Suprapubic skin (tissue), 4 donors: ENCODE measurements around the gene ABI1.

Experiments used
- EP300 ChIP-seq: sonication (generic); formaldehyde crosslinking; IDR thresholded peaks from one replicate; pipeline ENCODE4 v1.6.1; 2017; ENCODE audit warnings: antibody characterized with exemption
- POLR2A ChIP-seq, 2 donors: fragments of 450-650 bp; IDR thresholded peaks; one replicate each; pipeline ENCODE4 v1.6.1; 2017; ENCODE audit warnings: antibody characterized with exemption in 2 of 2, mild to moderate bottlenecking in 2 of 2, moderate library complexity in 2 of 2
- POLR2AphosphoS5 ChIP-seq, 3 donors: sonication (generic); formaldehyde crosslinking; IDR thresholded peaks; one replicate each; pipeline ENCODE4 v1.6.1; 2017; ENCODE audit warnings: antibody characterized with exemption in 3 of 3
- TF ChIP-seq, protein P1 (sequence below), 2 donors: fragments of 200-600 bp in 1 of 2; fragments of 450-650 bp in 1 of 2; sonication (generic) in 1 of 2; IDR thresholded peaks; one replicate each; pipeline ENCODE4 v1.5.1; 2016 to 2019; ENCODE audit warnings: antibody characterized with exemption in 2 of 2, mild to moderate bottlenecking in 1 of 2, moderate library complexity in 1 of 2

DNA sequence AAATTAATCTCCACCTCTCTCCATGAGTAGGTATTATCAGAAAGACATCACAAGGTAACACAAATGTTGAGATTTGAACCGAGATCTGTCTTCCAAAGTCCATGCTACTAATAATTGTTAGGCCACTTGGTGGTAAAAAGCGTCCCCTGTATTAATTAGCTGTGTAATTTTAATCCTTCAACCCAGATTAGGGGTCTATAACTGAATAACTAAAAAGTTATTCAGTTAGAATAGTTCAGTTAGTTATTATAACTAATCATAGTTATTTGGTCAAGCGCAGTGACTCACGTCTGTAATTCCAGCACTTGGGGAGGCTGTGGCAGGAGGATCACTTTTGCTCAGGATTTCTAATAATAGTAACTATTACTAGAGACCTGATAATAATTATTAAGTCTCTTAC lies 157.7 kb downstream of the ABI1 start:
- no peak for TF ChIP-seq POLR2AphosphoS5 (IDR thresholded peaks at IDR 0.05)
- TF ChIP-seq, protein P1, sequence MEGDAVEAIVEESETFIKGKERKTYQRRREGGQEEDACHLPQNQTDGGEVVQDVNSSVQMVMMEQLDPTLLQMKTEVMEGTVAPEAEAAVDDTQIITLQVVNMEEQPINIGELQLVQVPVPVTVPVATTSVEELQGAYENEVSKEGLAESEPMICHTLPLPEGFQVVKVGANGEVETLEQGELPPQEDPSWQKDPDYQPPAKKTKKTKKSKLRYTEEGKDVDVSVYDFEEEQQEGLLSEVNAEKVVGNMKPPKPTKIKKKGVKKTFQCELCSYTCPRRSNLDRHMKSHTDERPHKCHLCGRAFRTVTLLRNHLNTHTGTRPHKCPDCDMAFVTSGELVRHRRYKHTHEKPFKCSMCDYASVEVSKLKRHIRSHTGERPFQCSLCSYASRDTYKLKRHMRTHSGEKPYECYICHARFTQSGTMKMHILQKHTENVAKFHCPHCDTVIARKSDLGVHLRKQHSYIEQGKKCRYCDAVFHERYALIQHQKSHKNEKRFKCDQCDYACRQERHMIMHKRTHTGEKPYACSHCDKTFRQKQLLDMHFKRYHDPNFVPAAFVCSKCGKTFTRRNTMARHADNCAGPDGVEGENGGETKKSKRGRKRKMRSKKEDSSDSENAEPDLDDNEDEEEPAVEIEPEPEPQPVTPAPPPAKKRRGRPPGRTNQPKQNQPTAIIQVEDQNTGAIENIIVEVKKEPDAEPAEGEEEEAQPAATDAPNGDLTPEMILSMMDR (IDR thresholded peaks at IDR 0.05) = no peak
- no peak for TF ChIP-seq EP300
- TF ChIP-seq POLR2A (IDR thresholded peaks at IDR 0.05) = no peak
